Measurements from ENCODE around the gene OAS2.

OAS2 gene

GRCh38 chr12:113059071-113059595, 80.8 kb downstream of the OAS2 start:
- DNase-seq (ENCODE audit: low spot score), result no peak

GRCh38 chr12:113060336-113060960, 82.1 kb downstream of the OAS2 start:
- DNase-seq (ENCODE audit: low spot score), result no peak

- no peak for DNase-seq (ENCODE audit: low spot score)
Observed at GRCh38 chr12:113061061-113061694, 82.9 kb downstream of the OAS2 start.
